Upper lobe of left lung (tissue), 6 donors: ENCODE measurements around the gene WASF1. TPM values are rescaled to one million over a fixed set of nuclear protein-coding genes. Genes with fewer than 3 reads are reported as not detected.
"Not testable (repeated sequence)": the region's sequence is repeated elsewhere in the genome, so short reads cannot be mapped to it uniquely, and the experiment has no call there.

Source experiments
- ATAC-seq, 2 donors: fragments of 200-7000 bp; cut with Tn5 transposase; one replicate each; pipeline ENCODE4 v1.9.1; 2022; ENCODE audit warnings: mild to moderate bottlenecking in 2 of 2, moderate library complexity in 2 of 2; ENCODE audit not compliant: low FRiP score in 2 of 2
- DNase-seq, 2 donors: peaks; one replicate each; pipeline ENCODE4 v3.0.0-alpha.2; 2019 to 2020
- H3K27ac ChIP-seq, 4 donors: fragments of 200-600 bp; sonication (generic); one replicate each; pipeline ENCODE4 v1.5.1; 2016 to 2019
- H3K27me3 ChIP-seq, 4 donors: fragments of 200-600 bp; sonication (generic); one replicate each; pipeline ENCODE4 v1.5.1; 2017 to 2019
- H3K36me3 ChIP-seq, 4 donors: fragments of 200-600 bp; sonication (generic); one replicate each; pipeline ENCODE4 v1.5.1; 2016 to 2019
- H3K4me1 ChIP-seq, 4 donors: fragments of 200-600 bp; sonication (generic); one replicate each; pipeline ENCODE4 v1.5.1; 2018 to 2019
- H3K4me3 ChIP-seq, 4 donors: fragments of 200-600 bp; sonication (generic); one replicate each; pipeline ENCODE4 v1.5.1; 2017 to 2019; ENCODE audit warnings: mild to moderate bottlenecking in 2 of 4, moderate library complexity in 1 of 4
- H3K9me3 ChIP-seq, 4 donors: fragments of 200-600 bp; sonication (generic); one replicate each; pipeline ENCODE4 v1.5.1; 2018 to 2019
- CTCF ChIP-seq, 6 experiments: fragments of 450-650 bp in 4 of 6; fragments of 200-600 bp in 2 of 6; sonication (generic) in 2 of 6; IDR thresholded peaks; one replicate each; pipeline ENCODE4 v1.5.1; 2016 to 2019; ENCODE audit warnings: antibody characterized with exemption in 6 of 6
- EP300 ChIP-seq, 4 donors: sonication (generic); formaldehyde crosslinking; IDR thresholded peaks; one replicate each; pipeline ENCODE4 v1.5.1; 2017; ENCODE audit warnings: antibody characterized with exemption in 4 of 4, control low read depth in 2 of 4
- POLR2A ChIP-seq, 4 donors: fragments of 450-650 bp; IDR thresholded peaks; one replicate each; pipeline ENCODE4 v1.5.1; 2016 to 2017; ENCODE audit warnings: antibody characterized with exemption in 4 of 4, mild to moderate bottlenecking in 2 of 4
- POLR2AphosphoS5 ChIP-seq, 2 donors: sonication (generic); formaldehyde crosslinking; IDR thresholded peaks; one replicate each; pipeline ENCODE4 v1.5.1; 2017; ENCODE audit warnings: antibody characterized with exemption in 2 of 2
- WGBS, 2 donors: methylation state at CpG; one replicate each; pipeline ENCODE4 v1.1.5; 2017 to 2018; 5-methylcytosine and 5-hydroxymethylcytosine counted together
- total RNA-seq, 6 donors: library from RNA; depleted of rRNA in 4 of 6; stranded (reverse); fragments of >200 nt in 4 of 6; gene quantifications; one replicate each; pipeline versions ENCODE4 v1.1.0 to v1.2.1, GENCODE V29; 2016 to 2021
- donor health status: DM: no; HTN: no; CAD: no; lungs with moderate emphysema.
- donor health status: DM: no; HTN: yes; CAD: no; lungs with severe emphysema.

Gene WASF1
- total RNA-seq, 6 donors from 2014 or later, result 2.0 to 9.4 (median 4.3) TPM

- no peak for ATAC-seq
- Histone ChIP-seq H3K27me3 (no peaks in the 10 kb centered on the region), H3K4me3 (no peak overlapping the region), H3K4me1 (no peaks in the 10 kb centered on the region), H3K27ac (no peak overlapping the region), H3K36me3 (no peaks in the 10 kb centered on the region), H3K9me3 (no peaks in the 10 kb centered on the region)
- DNase-seq, result no peak
- TF ChIP-seq CTCF (IDR thresholded peaks at IDR 0.05) (no peak), EP300 (IDR thresholded peaks at IDR 0.05) (no peak)
Observed at GRCh38 chr6:110089323-110089722, 90.1 kb downstream of the WASF1 start.

DNA sequence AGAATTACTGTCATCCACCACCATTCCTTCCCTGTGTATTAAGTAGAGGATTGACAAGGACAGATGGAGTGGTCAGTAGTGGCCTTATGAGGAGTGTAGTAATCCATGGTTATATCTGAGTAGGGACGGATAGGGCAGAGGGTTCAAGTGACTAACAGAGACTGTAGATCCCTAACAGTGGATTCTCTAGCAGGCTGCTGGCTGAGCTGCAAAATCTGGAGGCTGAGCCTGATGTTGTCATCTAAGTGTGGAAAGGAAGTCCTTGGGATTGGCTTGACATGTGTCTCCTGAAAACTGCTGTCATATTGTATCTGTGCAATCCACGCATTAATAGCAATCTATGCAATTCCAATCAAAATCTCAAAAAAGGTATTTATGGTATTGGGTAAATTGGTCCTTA is 94.2 kb downstream of the WASF1 start:
- DNase-seq, result no peak
- no peaks in the 10 kb centered on the region for H3K9me3 ChIP-seq

DNA sequence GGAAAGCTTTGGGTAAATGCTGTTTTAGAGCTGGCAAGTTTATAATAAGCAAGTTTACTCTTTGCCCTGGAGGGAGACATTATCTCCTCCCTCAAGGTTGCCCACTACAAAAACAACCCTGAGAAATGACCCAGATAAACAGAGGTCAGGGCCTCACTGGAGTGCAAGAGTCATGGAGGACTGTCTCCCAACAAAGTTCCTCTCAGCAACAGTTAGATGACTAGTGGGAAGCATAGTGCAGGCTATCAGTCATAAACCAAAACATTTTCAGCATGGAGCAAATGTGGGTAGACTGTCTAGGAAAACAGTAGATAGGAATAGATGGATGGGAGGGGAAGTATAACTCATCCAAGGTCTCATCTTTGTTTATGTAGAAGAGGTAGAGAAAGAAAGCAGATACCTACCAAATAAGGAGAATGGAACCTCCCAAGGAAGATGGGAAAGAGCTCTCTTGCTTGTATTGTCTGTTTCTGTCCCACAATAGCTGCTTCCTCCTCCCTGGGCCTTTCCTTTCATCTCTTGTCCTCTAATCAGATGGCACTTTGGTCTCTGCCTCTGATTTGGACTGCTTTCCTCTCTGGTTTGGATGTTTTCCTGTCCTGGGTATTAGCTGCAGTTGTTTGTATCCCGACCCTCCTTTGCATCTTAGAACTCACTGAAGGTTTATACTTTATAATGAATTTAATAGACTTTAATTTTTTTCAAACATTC is 95.4 kb downstream of the WASF1 start:
- no peak for TF ChIP-seq EP300 (IDR thresholded peaks at IDR 0.05)
- TF ChIP-seq POLR2A (IDR thresholded peaks at IDR 0.05), result no peak
- DNase-seq, result no peak
- Histone ChIP-seq H3K36me3 (no peaks in the 10 kb centered on the region), H3K4me1 (no peaks in the 10 kb centered on the region), H3K9me3 (no peaks in the 10 kb centered on the region), H3K4me3 (no peak overlapping the region), H3K27ac (no peak overlapping the region), H3K27me3 (no peaks in the 10 kb centered on the region)
- 47 to 84% methylated on average over 1 of the region's 1 CpG for WGBS, 2 donors
- no peak for ATAC-seq

More for the DNA sequence above, 94.2 kb downstream of the WASF1 start:
- no peaks in the 10 kb centered on the region for H3K4me1 ChIP-seq
- H3K27ac ChIP-seq, result no peak overlapping the region
- 91 to 97% methylated on average over 2 of the region's 2 CpGs for WGBS, 2 donors
- no peak for ATAC-seq
- TF ChIP-seq POLR2AphosphoS5 (IDR thresholded peaks at IDR 0.05) (no peak), CTCF (IDR thresholded peaks at IDR 0.05) (no peak), POLR2A (IDR thresholded peaks at IDR 0.05) (no peak), EP300 (IDR thresholded peaks at IDR 0.05) (no peak)
- no peaks in the 10 kb centered on the region for H3K27me3 ChIP-seq
- H3K36me3 ChIP-seq, result no peaks in the 10 kb centered on the region
- H3K4me3 ChIP-seq, result no peak overlapping the region

GRCh38 chr6:110075406-110075805 is 104.1 kb downstream of the WASF1 start:
- no peak for DNase-seq
- ATAC-seq, result no peak
- H3K9me3 ChIP-seq, result no peaks in the 10 kb centered on the region
- no peaks in the 10 kb centered on the region for H3K36me3 ChIP-seq
- no peak overlapping the region for H3K27ac ChIP-seq
- no peaks in the 10 kb centered on the region for H3K4me1 ChIP-seq
- H3K27me3 ChIP-seq, result no peaks in the 10 kb centered on the region
- 85 to 92% methylated on average over 1 of the region's 1 CpG for WGBS, 2 donors
- TF ChIP-seq CTCF (IDR thresholded peaks at IDR 0.05) (no peak), POLR2AphosphoS5 (IDR thresholded peaks at IDR 0.05) (no peak)
- H3K4me3 ChIP-seq, result no peak overlapping the region

- not testable (repeated sequence) for H3K27me3 ChIP-seq, H3K36me3 ChIP-seq, H3K27ac ChIP-seq, ATAC-seq, H3K9me3 ChIP-seq, DNase-seq, H3K4me3 ChIP-seq, H3K4me1 ChIP-seq
Observed at GRCh38 chr6:110073474-110073873, 106.0 kb downstream of the WASF1 start.

DNA sequence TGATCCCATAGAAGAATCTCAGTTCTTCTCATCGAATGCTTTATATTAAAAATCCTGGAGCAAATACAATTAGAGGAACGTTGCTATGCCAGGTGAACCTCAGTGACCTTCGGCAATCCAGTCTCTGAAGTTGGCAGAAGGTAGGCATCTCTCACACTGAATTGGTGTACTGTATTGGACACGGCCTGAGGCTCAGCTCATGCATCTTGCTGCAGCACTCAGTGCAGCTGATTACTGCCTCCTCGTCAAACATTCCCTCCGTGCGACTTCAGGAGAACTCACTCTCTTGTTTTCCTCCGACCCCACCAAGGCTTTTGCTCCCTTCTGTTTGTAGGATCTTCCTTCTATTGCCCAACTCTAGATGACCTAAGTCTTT is 110.9 kb downstream of the WASF1 start:
- Histone ChIP-seq H3K4me3 (no peak overlapping the region), H3K4me1 (no peaks in the 10 kb centered on the region), H3K36me3 (no peaks in the 10 kb centered on the region), H3K27me3 (no peaks in the 10 kb centered on the region), H3K27ac (no peak overlapping the region), H3K9me3 (no peaks in the 10 kb centered on the region)
- 75 to 79% methylated on average over 8 of the region's 8 CpGs for WGBS, 2 donors
- no peak for ATAC-seq
- DNase-seq, result no peak
- TF ChIP-seq POLR2A (IDR thresholded peaks at IDR 0.05), result no peak
- TF ChIP-seq EP300 (IDR thresholded peaks at IDR 0.05), result no peak
- no peak for TF ChIP-seq CTCF (IDR thresholded peaks at IDR 0.05)
- TF ChIP-seq POLR2AphosphoS5 (IDR thresholded peaks at IDR 0.05), result no peak
